ENCODE measurements around the gene SHLD2.
"Not testable (repeated sequence)": the region's sequence is repeated elsewhere in the genome, so short reads cannot be mapped to it uniquely, and the experiment has no call there.

The SHLD2 gene

DNA sequence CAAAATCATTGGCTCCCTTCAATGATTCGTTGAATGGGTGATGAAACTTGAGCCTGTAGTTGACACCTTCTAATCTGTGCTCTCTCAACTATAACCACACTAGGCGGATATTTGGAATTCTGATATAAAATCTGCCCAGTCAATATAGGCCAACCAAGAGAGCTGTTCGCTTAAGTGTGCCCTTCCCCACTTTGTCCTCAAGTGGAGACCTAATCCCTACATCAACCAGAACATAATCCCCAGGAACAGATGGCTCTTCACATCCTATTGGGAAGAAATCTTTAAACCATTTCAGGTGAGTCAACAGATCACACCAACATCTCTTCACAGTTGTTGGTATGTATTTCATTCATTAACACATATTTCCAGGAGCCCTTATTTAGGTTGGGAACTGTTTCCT lies 96.8 kb downstream of the SHLD2 start:
- not testable (repeated sequence) for H3K27ac ChIP-seq, H3K4me3 ChIP-seq

DNA sequence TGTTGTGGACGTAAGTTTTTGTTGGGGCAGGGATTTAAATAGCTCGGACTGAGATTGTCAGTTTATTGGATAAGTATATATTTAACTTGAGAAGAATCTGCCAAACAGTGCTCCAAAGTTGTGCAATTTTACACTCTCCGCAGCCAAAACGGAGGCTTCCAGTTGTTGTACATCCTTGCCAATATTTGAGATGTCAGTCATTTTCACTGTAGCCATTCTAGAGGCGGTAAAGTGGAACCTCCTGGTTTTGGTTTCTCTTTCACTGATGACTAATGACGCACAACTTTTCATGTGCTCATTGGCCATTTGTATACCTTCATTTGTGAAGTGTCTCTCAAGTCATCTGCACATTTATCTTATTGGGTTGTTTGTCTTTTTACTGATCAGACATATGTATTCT lies 105.9 kb downstream of the SHLD2 start:
- H3K27ac ChIP-seq: not testable (repeated sequence)
- H3K4me3 ChIP-seq: peak overlapping the region in 2 of 7 experiments; percentile 23 to 25

DNA sequence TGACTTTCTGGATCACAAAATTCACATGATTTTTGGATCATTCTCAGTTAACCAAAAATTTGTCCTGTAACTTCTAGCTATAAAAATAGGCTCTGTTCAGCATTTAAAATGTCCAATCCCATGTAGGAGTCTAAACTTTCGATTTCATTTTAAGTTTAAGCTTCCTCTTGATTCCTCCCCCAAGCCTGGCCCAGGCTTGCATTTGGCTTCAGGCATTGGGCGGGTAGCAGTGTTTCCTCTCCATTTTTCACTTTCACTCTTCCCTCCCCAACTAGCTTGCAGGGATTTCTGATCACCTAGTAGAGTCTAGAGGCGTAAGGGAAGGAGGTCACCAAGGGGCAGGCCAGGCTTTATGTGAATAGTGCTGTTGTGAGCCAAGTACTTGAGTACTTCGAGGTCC lies 109.8 kb downstream of the SHLD2 start:
- not testable (repeated sequence) for H3K27ac ChIP-seq, H3K4me3 ChIP-seq

DNA sequence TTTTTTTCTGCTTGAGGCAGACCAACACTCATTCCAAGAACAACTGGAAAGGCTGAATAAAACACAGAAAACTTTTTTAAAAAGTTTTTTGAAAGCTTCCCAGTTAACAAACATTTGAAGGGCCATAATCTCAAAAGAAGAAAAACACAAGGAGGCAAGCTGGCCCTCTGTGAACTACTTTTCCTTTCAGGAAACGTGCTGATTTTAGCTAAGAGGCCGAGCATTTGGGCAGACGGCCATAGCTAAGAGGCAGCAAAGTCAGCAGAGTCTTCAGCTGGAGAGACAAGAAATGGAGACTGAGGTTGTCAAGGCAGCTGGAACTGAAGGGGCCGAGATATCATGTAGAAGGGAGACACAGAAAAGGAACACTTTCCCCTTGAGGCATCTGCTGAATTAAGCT lies 111.9 kb downstream of the SHLD2 start:
- not testable (repeated sequence) for H3K27ac ChIP-seq, H3K4me3 ChIP-seq

DNA sequence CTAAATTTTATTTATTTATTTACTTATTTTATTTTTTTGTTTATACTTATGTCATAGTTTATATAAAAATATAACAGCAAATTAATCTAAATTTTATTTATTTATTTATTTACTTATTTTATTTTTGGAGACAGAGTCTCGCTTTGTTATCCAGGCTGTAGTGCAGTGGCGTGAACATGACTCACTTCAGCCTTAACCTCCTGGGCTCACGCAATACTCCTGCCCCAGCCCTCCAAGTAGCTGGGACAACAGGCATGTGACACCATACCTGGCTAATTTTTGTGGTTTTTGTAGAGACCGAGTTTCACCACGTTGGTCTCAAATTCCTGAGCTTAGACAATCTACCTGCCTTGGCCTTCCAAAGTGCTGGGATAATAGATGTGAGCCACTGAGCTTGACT lies 115.3 kb downstream of the SHLD2 start:
- H3K27ac ChIP-seq, H3K4me3 ChIP-seq: not testable (repeated sequence)

DNA sequence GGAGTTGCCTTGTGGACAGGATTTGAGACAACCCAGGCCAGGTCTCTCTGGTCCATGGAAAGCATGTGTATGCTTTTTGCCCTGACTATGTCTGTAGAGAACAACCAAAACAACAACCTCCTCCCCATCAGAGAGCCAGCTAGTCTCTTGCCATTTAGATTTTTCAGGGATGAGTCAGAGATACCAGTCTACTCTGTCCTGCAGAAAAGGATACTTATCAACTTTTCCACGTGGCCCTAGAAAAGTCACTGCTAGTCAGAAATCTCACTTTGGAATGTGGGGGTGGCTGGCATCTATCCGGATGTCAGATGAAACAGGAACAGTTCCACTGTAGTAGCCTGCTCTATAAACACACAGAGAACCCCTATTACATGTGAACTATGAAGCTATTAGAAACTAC lies 116.8 kb downstream of the SHLD2 start:
- not testable (repeated sequence) for H3K4me3 ChIP-seq, H3K27ac ChIP-seq

DNA sequence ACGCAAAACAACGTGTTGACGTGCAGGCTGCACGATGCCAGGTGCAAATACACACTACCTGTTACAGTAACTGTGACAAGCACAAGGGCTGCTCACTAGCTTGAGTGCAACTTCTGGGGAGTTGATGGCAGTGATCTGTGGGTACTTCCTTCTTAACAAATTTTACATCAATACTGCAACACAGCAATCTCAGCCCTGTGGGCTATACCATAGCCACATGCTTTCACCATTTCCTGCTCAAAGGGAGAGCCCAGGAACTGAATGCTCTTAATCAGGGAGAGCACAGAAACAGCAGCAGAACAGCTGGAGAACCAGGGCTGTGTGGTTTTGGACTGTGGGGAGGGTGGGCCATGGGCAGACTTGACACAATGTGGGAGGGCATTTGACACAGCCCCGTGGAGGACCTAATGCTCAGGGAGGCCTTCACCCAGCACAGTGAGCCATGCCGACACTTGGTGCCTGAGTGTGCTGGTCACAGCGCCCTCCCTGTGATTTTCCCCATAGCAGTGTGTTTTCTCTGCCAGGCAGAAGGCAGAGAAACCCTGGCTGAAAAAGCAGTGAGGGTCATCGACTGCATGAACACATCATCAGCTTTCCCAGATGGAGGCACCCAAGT lies 118.3 kb downstream of the SHLD2 start:
- H3K27ac ChIP-seq, H3K4me3 ChIP-seq: not testable (repeated sequence)

DNA sequence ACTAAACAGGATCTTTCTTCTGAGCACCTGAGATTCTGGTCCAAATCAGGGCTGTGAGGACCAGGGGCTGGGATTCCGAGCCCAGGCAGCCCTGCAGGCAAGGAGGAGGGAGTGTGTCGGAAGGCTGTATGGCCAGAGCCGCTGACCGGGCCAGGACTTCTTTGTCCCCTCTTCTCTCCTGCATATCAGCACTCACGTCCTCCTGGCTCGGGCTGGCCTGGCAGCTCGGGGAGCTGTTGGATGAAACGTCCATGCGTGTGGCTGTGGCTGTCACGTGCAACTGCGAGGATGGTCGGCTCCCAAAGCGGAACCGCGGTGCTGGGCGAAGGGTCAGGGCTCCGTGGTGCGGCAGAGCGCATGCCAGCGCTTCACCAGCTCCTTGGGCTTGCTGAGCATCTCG lies 118.8 kb downstream of the SHLD2 start:
- not testable (repeated sequence) for H3K27ac ChIP-seq, H3K4me3 ChIP-seq

DNA sequence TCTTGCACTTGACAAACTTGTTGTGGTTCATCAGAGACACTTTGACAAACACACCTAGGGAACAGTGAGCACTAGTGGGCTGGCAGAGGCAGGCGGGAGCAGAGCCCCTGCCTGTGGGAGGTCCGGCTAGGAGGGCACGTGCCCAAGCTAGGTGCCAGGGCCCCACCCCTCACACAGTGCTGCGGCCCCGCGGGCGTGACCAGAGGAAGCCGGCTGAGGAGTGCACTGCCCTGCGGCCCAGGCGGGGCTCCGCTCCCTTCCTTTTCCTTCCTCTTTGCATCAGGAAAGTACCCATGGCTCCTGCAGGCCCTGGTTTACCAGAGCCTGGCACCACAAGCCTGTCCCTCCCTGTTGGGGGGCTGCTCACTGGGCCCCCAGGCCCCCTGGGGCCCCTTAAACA lies 121.1 kb downstream of the SHLD2 start:
- peak overlapping the region in 1 of 21 experiments; percentile 35 for H3K27ac ChIP-seq
- H3K4me3 ChIP-seq: not testable (repeated sequence)

DNA sequence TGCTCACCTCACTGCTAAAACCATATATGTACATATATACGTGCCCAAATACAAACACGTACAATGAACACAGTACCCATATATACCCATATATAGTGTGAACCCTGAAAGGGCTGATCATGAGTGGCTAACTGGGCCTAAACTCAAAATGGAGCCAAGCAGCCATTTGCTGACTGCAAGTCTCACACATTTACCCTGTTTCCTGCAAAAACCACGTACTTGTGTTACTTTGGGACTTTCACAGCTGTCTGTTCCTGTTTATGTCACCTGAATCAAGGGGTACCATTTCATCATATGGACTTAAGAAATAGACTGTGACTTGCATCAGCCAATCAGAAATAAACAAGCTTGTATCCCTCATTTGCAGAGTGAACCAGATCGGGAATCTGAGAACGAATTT lies 124.4 kb downstream of the SHLD2 start:
- H3K27ac ChIP-seq, H3K4me3 ChIP-seq: not testable (repeated sequence)

DNA sequence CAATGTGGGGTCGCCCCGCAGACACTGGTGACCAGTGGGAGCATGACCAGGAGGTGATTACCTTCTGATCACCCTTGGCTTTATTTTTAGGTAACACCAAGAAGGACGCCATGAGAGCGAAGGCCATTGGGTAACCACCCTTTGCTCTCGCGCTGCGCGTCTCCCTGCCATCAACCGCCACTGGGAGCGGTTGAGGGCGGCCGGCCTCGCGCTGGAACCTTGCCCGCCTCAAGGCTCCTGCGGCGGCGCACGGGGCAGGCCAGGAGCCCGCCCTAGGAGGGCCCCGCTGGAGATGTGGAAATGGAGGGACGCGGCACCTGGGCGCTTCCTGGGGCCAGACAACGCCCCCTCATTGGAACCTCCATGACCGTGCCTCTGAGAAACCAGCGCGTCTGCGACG lies 127.8 kb downstream of the SHLD2 start:
- not testable (repeated sequence) for H3K27ac ChIP-seq, H3K4me3 ChIP-seq

DNA sequence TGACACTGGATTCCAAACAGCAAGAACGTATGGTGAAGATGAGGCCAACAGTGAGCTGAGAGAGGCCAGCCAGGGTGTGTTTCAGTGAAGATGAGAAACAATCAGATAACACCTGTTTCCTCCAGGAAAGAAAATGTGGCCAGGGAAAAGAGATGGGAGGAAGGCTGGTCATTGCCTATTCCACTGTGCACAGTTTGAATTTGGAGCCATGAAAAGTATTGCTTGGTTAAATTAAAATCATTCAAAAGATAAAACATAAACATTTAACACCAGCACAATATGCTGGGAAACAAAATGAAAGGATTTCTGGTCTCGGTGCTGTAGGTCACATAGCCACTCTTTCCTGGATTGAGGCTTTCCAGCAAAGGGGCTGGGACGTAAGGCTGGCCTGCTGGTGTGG lies 130.1 kb downstream of the SHLD2 start, which contains the start of gene NUTM2A:
NUTM2A (plus strand) TSS at position 301 of the 400 bp plus-strand sequence. CDS start 383 bp downstream, outside the sequence.
- H3K27ac ChIP-seq, H3K4me3 ChIP-seq: not testable (repeated sequence)

DNA sequence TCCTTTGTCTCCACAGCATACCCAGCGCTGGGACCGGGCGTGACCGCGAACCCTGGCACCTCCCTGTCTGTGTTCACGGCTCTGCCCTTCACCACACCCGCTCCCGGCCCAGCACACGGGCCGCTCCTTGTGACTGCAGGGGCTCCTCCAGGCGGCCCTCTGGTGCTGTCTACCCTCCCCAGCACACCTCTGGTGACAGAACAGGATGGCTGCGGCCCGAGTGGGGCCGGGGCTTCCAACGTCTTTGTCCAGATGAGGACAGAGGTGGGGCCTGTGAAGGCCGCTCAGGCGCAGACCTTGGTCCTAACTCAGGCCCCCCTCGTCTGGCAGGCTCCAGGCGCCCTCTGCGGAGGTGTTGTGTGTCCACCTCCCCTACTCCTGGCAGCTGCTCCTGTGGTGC lies 133.2 kb downstream of the SHLD2 start:
- H3K4me3 ChIP-seq, H3K27ac ChIP-seq: not testable (repeated sequence)

DNA sequence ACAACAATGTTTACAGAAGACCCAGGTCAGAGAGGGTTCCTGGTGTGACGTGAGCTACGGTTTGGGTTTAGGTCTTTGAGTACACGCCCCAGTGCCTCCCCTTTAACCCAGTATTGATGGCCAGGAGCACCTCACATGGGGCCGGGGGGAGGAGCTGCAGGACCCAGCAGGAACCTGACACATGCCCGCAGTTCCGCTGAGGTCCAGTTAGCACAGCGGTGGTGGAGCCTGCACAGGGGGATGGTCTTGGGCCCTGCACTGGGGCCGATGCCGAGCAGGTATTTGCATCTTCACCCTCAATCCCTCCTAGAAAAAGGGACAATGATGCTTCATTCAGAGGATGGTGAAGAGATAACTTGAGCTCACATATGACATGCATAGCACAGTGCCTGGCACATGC lies 134.2 kb downstream of the SHLD2 start:
- H3K4me3 ChIP-seq, H3K27ac ChIP-seq: not testable (repeated sequence)

DNA sequence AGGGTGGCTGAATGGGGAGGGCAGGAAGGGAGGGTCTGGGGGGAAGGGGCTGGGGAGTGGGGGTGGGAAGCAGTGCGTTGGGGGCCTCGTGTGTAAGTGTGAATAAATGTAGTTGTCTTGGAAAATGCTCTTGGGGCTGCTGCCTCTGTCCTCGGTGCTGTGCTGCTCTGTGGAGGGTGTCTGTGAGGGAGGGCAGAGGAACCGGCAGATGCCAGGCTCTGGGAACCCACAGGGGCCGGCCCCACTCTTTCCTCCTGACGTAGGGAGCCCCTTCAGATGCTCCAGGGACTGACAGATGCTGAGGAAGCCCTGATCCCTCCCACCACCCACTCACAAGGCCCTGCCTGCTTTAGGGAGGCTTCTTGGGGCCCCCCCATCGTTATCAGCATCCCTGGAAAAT lies 139.8 kb downstream of the SHLD2 start:
- H3K27ac ChIP-seq, H3K4me3 ChIP-seq: not testable (repeated sequence)

DNA sequence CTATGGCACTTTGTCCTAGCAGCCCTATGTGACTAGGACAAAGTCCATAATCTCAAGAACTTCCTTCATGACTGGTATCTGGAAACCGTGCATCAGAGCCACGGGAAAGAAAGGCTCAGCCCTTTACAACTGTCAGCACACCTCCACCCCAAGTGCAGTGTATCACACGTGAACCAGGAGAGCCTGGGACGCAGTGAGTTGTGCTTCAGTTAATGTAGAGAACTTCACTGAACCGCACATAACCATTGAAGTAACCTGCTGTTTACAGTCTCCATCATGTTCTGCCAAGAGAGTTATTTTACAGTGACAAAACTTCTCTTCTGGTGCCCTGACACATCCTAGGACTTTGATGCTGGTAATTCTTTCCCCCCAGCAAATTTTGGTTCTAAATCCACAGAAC lies 142.2 kb downstream of the SHLD2 start:
- H3K27ac ChIP-seq, H3K4me3 ChIP-seq: not testable (repeated sequence)

DNA sequence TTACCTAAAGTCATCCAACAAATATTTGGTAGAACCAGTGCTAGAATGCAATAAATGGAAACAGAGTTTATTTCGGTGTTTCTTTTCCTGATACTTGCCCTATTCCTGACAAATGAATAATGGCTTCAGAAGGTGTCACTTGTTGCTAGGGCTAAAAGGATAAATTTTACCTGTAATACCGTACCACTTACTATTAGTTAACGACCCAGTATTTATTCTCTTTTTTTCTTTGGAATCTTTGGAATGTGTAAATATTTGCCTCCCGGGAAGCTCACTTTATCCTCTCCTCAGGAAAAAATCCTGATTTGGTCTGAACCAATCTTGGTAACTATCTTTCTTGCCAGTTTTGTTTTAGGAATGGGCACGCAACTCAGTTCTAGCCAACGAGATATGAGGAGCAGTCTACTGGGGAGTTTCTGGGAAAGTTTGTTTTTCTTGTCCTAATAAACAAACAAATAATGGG lies 144.4 kb downstream of the SHLD2 start:
- not testable (repeated sequence) for H3K27ac ChIP-seq, H3K4me3 ChIP-seq

Data from skin epidermis (tissue), 12 donors.